Measurements from ENCODE around the gene ERICH2. TPM values are rescaled to one million over a fixed set of nuclear protein-coding genes. Genes with fewer than 3 reads are reported as not detected.

The ERICH2 gene
- total and polyA plus RNA-seq, 8 donors, result 0.49 to 3.6 (median 1.2) TPM

GRCh38 chr2:170761572-170761971, 8.6 kb upstream of the ERICH2 start:
- FAIRE-seq (no peak), DNase-seq (no peak), ATAC-seq (no peak)
- Histone ChIP-seq H3K36me3 (no peaks in the 10 kb centered on the region), H3K27me3 (no peaks in the 10 kb centered on the region), H3K27ac (no peak overlapping the region), H3K4me1 (peaks cover 0 to 14% (median 2%) of the 10 kb centered on the region in 3 donors), H3K4me3 (no peak overlapping the region), H3K9me3 (no peaks in the 10 kb centered on the region)
- intact Hi-C loops (cut with DNase I), result no loop called here
- TF ChIP-seq CTCF (IDR thresholded peaks at IDR 0.05), result no peak

GRCh38 chr2:170762760-170763159, 7.4 kb upstream of the ERICH2 start:
- FAIRE-seq (no peak), ATAC-seq (no peak), DNase-seq (no peak)
- intact Hi-C loops (cut with DNase I), result no loop called here
- Histone ChIP-seq H3K27me3 (no peaks in the 10 kb centered on the region), H3K9me3 (no peaks in the 10 kb centered on the region), H3K27ac (no peak overlapping the region), H3K4me1 (peaks cover 0 to 21% (median 6%) of the 10 kb centered on the region in 3 donors), H3K4me3 (no peak overlapping the region), H3K36me3 (no peaks in the 10 kb centered on the region)
- no peak for TF ChIP-seq CTCF (IDR thresholded peaks at IDR 0.05)
- WGBS, 2 donors, result 70 to 77% methylated on average over 7 of the region's 7 CpGs

GRCh38 chr2:170763232-170763631, 6.9 kb upstream of the ERICH2 start:
- FAIRE-seq, result no peak
- TF ChIP-seq CTCF (IDR thresholded peaks at IDR 0.05), result no peak
- 97 to 100% methylated on average over 4 of the region's 4 CpGs for WGBS, 2 donors

GRCh38 chr2:170764880-170765261, 5.3 kb upstream of the ERICH2 start:
- Histone ChIP-seq H3K9me3 (no peaks in the 10 kb centered on the region), H3K4me1 (peaks cover 0 to 21% (median 6%) of the 10 kb centered on the region in 3 donors), H3K4me3 (no peak overlapping the region), H3K27me3 (no peaks in the 10 kb centered on the region), H3K27ac (peak overlapping the region in 1 of 4 donors; percentile 3), H3K36me3 (no peaks in the 10 kb centered on the region)
- ATAC-seq (peak in 1 of 4 donors; percentile 11), FAIRE-seq (no peak), DNase-seq (no peak)
- 22 to 31% methylated on average over 2 of the region's 2 CpGs for WGBS, 2 donors
- TF ChIP-seq CTCF (IDR thresholded peaks at IDR 0.05), result no peak
- intact Hi-C loops (cut with DNase I), result no loop called here

More at GRCh38 chr2:170763232-170763631, 6.9 kb upstream of the ERICH2 start:
- ATAC-seq (no peak), DNase-seq (no peak)
- Histone ChIP-seq H3K27ac (no peak overlapping the region), H3K4me3 (no peak overlapping the region), H3K9me3 (no peaks in the 10 kb centered on the region), H3K36me3 (no peaks in the 10 kb centered on the region), H3K27me3 (no peaks in the 10 kb centered on the region), H3K4me1 (peaks cover 0 to 21% (median 6%) of the 10 kb centered on the region in 3 donors)
- intact Hi-C loops (cut with DNase I), result no loop called here

- H3K27ac ChIP-seq, result no peak overlapping the region
- peak in 1 of 4 donors; percentile 9 for ATAC-seq
- no peaks in the 10 kb centered on the region for H3K9me3 ChIP-seq
- DNase-seq, result no peak
- peaks cover 0 to 23% (median 6%) of the 10 kb centered on the region in 3 donors for H3K4me1 ChIP-seq
- no peaks in the 10 kb centered on the region for H3K27me3 ChIP-seq
- H3K36me3 ChIP-seq, result no peaks in the 10 kb centered on the region
- intact Hi-C loops (cut with DNase I), result no loop called here
- TF ChIP-seq CTCF (IDR thresholded peaks at IDR 0.05), result no peak
- 10 to 25% methylated on average over 4 of the region's 4 CpGs for WGBS, 2 donors
- no peak overlapping the region for H3K4me3 ChIP-seq
- no peak for FAIRE-seq
These were observed 3.5 kb upstream of the ERICH2 start for GRCh38 chr2:170766693-170767092.
